Trophoblast cell (in vitro differentiated cells and primary cell): Measurements from ENCODE around the gene MCRIP2. TPM values are rescaled to one million over a fixed set of nuclear protein-coding genes. Genes with fewer than 3 reads are reported as not detected.

Experiments used
- DNase-seq, 2 donors: peaks; one replicate each; pipeline ENCODE4 v3.0.0-alpha.2; 2016
- H2AFZ ChIP-seq: 2 replicates; pipeline ENCODE4 v1.6.1; 2013; ENCODE audit warnings: low read length, moderate library complexity, mild to moderate bottlenecking; ENCODE audit not compliant: insufficient read depth, poor library complexity
- H2AK5ac ChIP-seq: 2 replicates; pipeline ENCODE4 v1.6.1; 2013; ENCODE audit warnings: mild to moderate bottlenecking, low read length
- H2BK120ac ChIP-seq: 2 replicates; pipeline ENCODE4 v1.6.1; 2013; ENCODE audit warnings: low read length, mild to moderate bottlenecking, moderate library complexity; ENCODE audit not compliant: insufficient read depth, poor library complexity
- H2BK12ac ChIP-seq: 2 replicates; pipeline ENCODE4 v1.6.1; 2013; ENCODE audit warnings: mild to moderate bottlenecking, low read length, moderate library complexity
- H2BK5ac ChIP-seq: 2 replicates; pipeline ENCODE4 v1.6.1; 2013; ENCODE audit warnings: low read length, low read depth, moderate library complexity, mild to moderate bottlenecking; ENCODE audit not compliant: poor library complexity
- H3K14ac ChIP-seq: 2 replicates; pipeline ENCODE4 v1.6.1; 2013; ENCODE audit warnings: mild to moderate bottlenecking, low read length
- H3K18ac ChIP-seq: 2 replicates; pipeline ENCODE4 v1.6.1; 2013; ENCODE audit warnings: mild to moderate bottlenecking, low read length
- H3K23ac ChIP-seq: 2 replicates; pipeline ENCODE4 v1.6.1; 2013; ENCODE audit warnings: low read length
- H3K27ac ChIP-seq: 2 replicates; pipeline ENCODE4 v1.5.1; 2013; ENCODE audit warnings: low read depth, mild to moderate bottlenecking, inconsistent platforms, low read length, moderate library complexity
- H3K27me3 ChIP-seq: 2 replicates; pipeline ENCODE4 v1.6.1; 2013; ENCODE audit warnings: inconsistent platforms, mild to moderate bottlenecking, low read length, moderate library complexity; ENCODE audit not compliant: insufficient read depth
- H3K36me3 ChIP-seq, 2 experiments: 1 replicate in 1 of 2; 2 replicates in 1 of 2; pipeline ENCODE4 v1.6.1; 2013; ENCODE audit warnings: low read length in 2 of 2, mild to moderate bottlenecking in 2 of 2, moderate library complexity in 1 of 2; ENCODE audit not compliant: insufficient read depth in 2 of 2, control insufficient read depth in 1 of 2
- H3K4ac ChIP-seq: 2 replicates; pipeline ENCODE4 v1.6.1; 2013; ENCODE audit warnings: low read depth, mild to moderate bottlenecking, low read length, moderate library complexity
- H3K4me1 ChIP-seq, 2 experiments: 1 replicate in 1 of 2; 2 replicates in 1 of 2; pipeline ENCODE4 v1.6.1; 2013; ENCODE audit warnings: low read length in 2 of 2, mild to moderate bottlenecking in 2 of 2, moderate library complexity in 1 of 2; ENCODE audit not compliant: insufficient read depth in 2 of 2, control insufficient read depth in 1 of 2
- H3K4me2 ChIP-seq: 2 replicates; pipeline ENCODE4 v1.6.1; 2013; ENCODE audit warnings: inconsistent platforms, mild to moderate bottlenecking, low read length, moderate library complexity
- H3K4me3 ChIP-seq: 2 replicates; pipeline ENCODE4 v1.5.1; 2013; ENCODE audit warnings: mild to moderate bottlenecking, low read depth, low read length, inconsistent platforms
- H3K79me1 ChIP-seq: one replicate; pipeline ENCODE4 v1.6.1; 2013; ENCODE audit warnings: low read length
- H3K79me2 ChIP-seq: 2 replicates; pipeline ENCODE4 v1.6.1; 2013; ENCODE audit warnings: low read length, mild to moderate bottlenecking; ENCODE audit not compliant: control insufficient read depth, insufficient read depth, poor library complexity
- H3K9ac ChIP-seq: 2 replicates; pipeline ENCODE4 v1.6.1; 2013; ENCODE audit warnings: mild to moderate bottlenecking, low read length
- H3K9me3 ChIP-seq: 2 replicates; pipeline ENCODE4 v1.6.1; 2013; ENCODE audit warnings: low read depth, mild to moderate bottlenecking, control low read depth, inconsistent platforms, low read length; ENCODE audit not compliant: insufficient read depth
- H4K12ac ChIP-seq: 2 replicates; pipeline ENCODE4 v1.6.1; 2013; ENCODE audit warnings: low read depth, mild to moderate bottlenecking, low read length, moderate library complexity
- H4K8ac ChIP-seq: 2 replicates; pipeline ENCODE4 v1.6.1; 2013; ENCODE audit warnings: low read depth, mild to moderate bottlenecking, low read length, moderate library complexity
- H4K91ac ChIP-seq: one replicate; pipeline ENCODE4 v1.6.1; 2013; ENCODE audit warnings: low read depth, mild to moderate bottlenecking, low read length, moderate library complexity
- WGBS: extraction: QIAGEN DNeasy Blood & Tissue Kit; methylation state at CpG from one replicate; pipeline ENCODE4 v1.1.7; 2013; ENCODE audit warnings: missing lambda C conversion rate; ENCODE audit not compliant: insufficient read length, insufficient coverage; ENCODE audit errors: extremely low coverage; 5-methylcytosine and 5-hydroxymethylcytosine counted together
- polyA plus RNA-seq: library from polyadenylated mRNA; stranded (reverse); fragments of 200-250 nt; gene quantifications from 2 replicates; pipeline ENCODE4 v1.2.3, GENCODE V29; 2013

MCRIP2 gene
- polyA plus RNA-seq = 15.7 and 16.9 TPM in 2 replicates

DNA sequence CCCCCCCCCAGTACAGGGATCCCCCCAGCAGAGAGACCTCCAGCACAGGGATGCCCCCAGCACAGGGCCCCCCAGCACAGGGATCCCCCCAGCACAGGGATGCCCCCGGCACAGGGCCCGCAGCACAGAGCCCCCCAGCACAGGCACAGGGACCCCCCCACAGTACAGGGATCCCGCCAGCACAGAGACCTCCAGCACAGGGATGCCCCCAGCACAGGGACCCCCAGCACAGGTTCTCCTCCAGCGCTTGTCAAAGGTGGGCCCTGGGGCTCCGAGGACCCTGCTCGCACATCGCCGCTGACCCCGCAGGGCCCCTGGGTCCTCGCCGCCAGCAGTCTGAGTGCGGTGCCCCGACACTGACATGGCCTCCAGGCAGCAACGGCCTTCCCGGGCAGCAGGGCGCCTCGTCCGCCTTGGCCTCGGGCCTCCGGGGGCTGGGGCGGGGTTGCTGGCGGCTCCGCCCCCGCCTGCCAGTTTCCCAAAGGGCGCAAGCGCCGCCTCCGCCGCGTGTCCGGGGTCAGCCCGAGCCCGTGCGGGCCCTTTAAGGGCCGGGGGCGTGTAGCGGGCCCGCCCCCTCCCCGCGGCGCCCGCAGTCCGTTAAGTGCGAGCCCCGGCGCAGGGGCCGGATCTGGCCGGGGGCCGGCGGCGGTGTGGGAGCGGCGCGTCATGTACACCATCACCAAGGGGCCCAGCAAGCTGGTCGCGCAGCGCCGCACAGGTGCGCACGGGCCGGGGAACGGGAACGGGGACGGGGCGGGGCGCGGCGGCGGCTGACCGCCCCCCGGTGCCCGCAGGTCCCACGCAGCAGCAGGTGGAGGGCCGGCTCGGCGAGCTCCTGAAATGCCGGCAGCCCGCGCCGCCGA, at the start of gene MCRIP2:
MCRIP2 (plus strand) TSS at position 503 of the 863 bp plus-strand sequence; CDS start at position 667, 164 bp downstream.
- Histone ChIP-seq H3K4ac (peak within 1 kb of the TSS; percentile 80), H3K79me1 (peaks cover 17% of the 10 kb centered on the region), H4K8ac (peak within 1 kb of the TSS; percentile 80), H2BK120ac (peak within 1 kb of the TSS; percentile 18), H4K91ac (peak within 1 kb of the TSS; percentile 65), H3K27ac (no peak within 1 kb of the TSS), H3K4me2 (peak within 1 kb of the TSS; percentile 72), H3K4me1 (peaks cover 16 to 33% of the 10 kb centered on the region in 2 experiments), H3K79me2 (peaks cover 7% of the 10 kb centered on the region), H3K9me3 (peaks cover 1% of the 10 kb centered on the region), H3K14ac (peak within 1 kb of the TSS; percentile 54), H2BK5ac (peak within 1 kb of the TSS; percentile 64), H3K23ac (no peak within 1 kb of the TSS), H4K12ac (peak within 1 kb of the TSS; percentile 46), H3K9ac (peak within 1 kb of the TSS; percentile 47), H3K27me3 (no peaks in the 10 kb centered on the region), H2AK5ac (peak within 1 kb of the TSS; percentile 7), H2BK12ac (peak within 1 kb of the TSS; percentile 42), H2AFZ (peak within 1 kb of the TSS; percentile 78), H3K18ac (peak within 1 kb of the TSS; percentile 40), H3K4me3 (peak within 1 kb of the TSS; percentile 76), H3K36me3 (no peaks in the 10 kb centered on the region)
- peak; percentile 79 to 80 for DNase-seq
- no CpG with 5 or more reads among the region's 81 CpGs for WGBS

- Histone ChIP-seq H2BK12ac (no peak overlapping the region), H4K91ac (peak overlapping the region; percentile 25), H3K4ac (peak overlapping the region; percentile 23), H3K4me1 (peaks cover 32 to 40% of the 10 kb centered on the region in 2 experiments), H3K9me3 (peaks cover 3% of the 10 kb centered on the region), H3K23ac (no peak overlapping the region), H3K36me3 (peaks cover 11 to 18% of the 10 kb centered on the region in 2 experiments), H3K18ac (peak overlapping the region; percentile 9), H3K14ac (no peak overlapping the region), H3K27me3 (no peaks in the 10 kb centered on the region), H2BK5ac (no peak overlapping the region), H2BK120ac (peak overlapping the region; percentile 6), H3K79me2 (peaks cover 28% of the 10 kb centered on the region), H2AK5ac (peak overlapping the region; percentile 28), H4K12ac (no peak overlapping the region), H3K79me1 (peaks cover 22% of the 10 kb centered on the region), H2AFZ (no peak overlapping the region), H3K27ac (no peak overlapping the region), H3K9ac (no peak overlapping the region), H4K8ac (no peak overlapping the region), H3K4me3 (peak overlapping the region; percentile 11), H3K4me2 (no peak overlapping the region)
- no CpG with 5 or more reads among the region's 15 CpGs for WGBS
- peak in 1 of 2 donors; percentile 44 for DNase-seq
Measured at GRCh38 chr16:591892-592517, 49.6 kb upstream of the MCRIP2 start.

GRCh38 chr16:592518-593306, 48.9 kb upstream of the MCRIP2 start:
- DNase-seq = peak; percentile 78 to 88
- Histone ChIP-seq H2AK5ac (no peak overlapping the region), H3K9ac (no peak overlapping the region), H3K4me1 (peaks cover 32 to 40% of the 10 kb centered on the region in 2 experiments), H3K14ac (no peak overlapping the region), H4K12ac (no peak overlapping the region), H3K36me3 (peaks cover 11 to 20% of the 10 kb centered on the region in 2 experiments), H3K27me3 (no peaks in the 10 kb centered on the region), H4K8ac (no peak overlapping the region), H4K91ac (peak overlapping the region; percentile 25), H2BK12ac (no peak overlapping the region), H3K23ac (no peak overlapping the region), H3K4ac (no peak overlapping the region), H3K4me2 (no peak overlapping the region), H2AFZ (no peak overlapping the region), H3K79me1 (peaks cover 22% of the 10 kb centered on the region), H3K79me2 (peaks cover 28% of the 10 kb centered on the region), H3K18ac (peak overlapping the region; percentile 9), H2BK120ac (peak overlapping the region; percentile 6), H3K9me3 (peaks cover 3% of the 10 kb centered on the region), H3K27ac (peak overlapping the region; percentile 35), H2BK5ac (no peak overlapping the region), H3K4me3 (no peak overlapping the region)
- WGBS = no CpG with 5 or more reads among the region's 24 CpGs

GRCh38 chr16:593406-593805, 48.2 kb upstream of the MCRIP2 start:
- Histone ChIP-seq H2AFZ (no peak overlapping the region), H3K4me1 (peaks cover 28 to 35% of the 10 kb centered on the region in 2 experiments), H2BK12ac (no peak overlapping the region), H3K4me2 (peak overlapping the region; percentile 29), H2BK120ac (no peak overlapping the region), H4K8ac (no peak overlapping the region), H4K12ac (no peak overlapping the region), H2BK5ac (no peak overlapping the region), H3K18ac (peak overlapping the region; percentile 45), H3K79me2 (peaks cover 24% of the 10 kb centered on the region), H3K9me3 (peaks cover 3% of the 10 kb centered on the region), H3K36me3 (peaks cover 11 to 18% of the 10 kb centered on the region in 2 experiments), H3K27me3 (no peaks in the 10 kb centered on the region), H3K9ac (no peak overlapping the region), H3K27ac (peak overlapping the region; percentile 35), H3K23ac (no peak overlapping the region), H3K4me3 (no peak overlapping the region), H3K4ac (no peak overlapping the region), H2AK5ac (no peak overlapping the region), H4K91ac (no peak overlapping the region), H3K79me1 (peaks cover 19% of the 10 kb centered on the region), H3K14ac (no peak overlapping the region)
- WGBS = no CpG with 5 or more reads among the region's 9 CpGs
- DNase-seq = peak; percentile 86 to 87
